A673 (cell line): ENCODE data around the gene EXD2.

Experiments used
- CTCF ChIP-seq: fragments of 300-800, 200-600 bp; sonication (generic); conservative IDR thresholded peaks from 2 replicates; pipeline ENCODE4 v1.5.1; 2017; ENCODE audit warnings: low read depth, mild to moderate bottlenecking, antibody characterized with exemption, low read length, moderate library complexity, mixed read lengths
- EZH2 ChIP-seq: fragments of 200-600 bp; sonication (generic); IDR thresholded peaks from 2 replicates; pipeline ENCODE4 v1.6.1; 2017; ENCODE audit warnings: borderline replicate concordance, low read depth, mild to moderate bottlenecking, mixed read lengths, antibody characterized with exemption, low read length; ENCODE audit not compliant: poor library complexity, severe bottlenecking

- TF ChIP-seq CTCF (no peak), EZH2 (no peak)
Measured at GRCh38 chr14:69274321-69274720, 83.0 kb downstream of the EXD2 start.
